Natural killer cell (primary cell): ENCODE results near the gene NELL2. TPM values are rescaled to one million over a fixed set of nuclear protein-coding genes. Genes with fewer than 3 reads are reported as not detected.

Experiments used
- ATAC-seq, 3 donors: fragments of 150-1000 bp in 2 of 3; fragments of 200-7000 bp in 1 of 3; cut with Tn5 transposase; 1 replicate in 1 of 3; 2 replicates in 2 of 3; pipeline ENCODE4 v1.10.0; 2021; ENCODE audit warnings: mild to moderate bottlenecking in 2 of 3, moderate library complexity in 2 of 3
- DNase-seq, 2 donors: peaks; one replicate each; pipeline versions ENCODE4 v3.0.0 to v3.0.0-alpha.2; 2013 to 2021; ENCODE audit warnings: mixed read lengths in 1 of 2
- H3K27ac ChIP-seq: one replicate; pipeline ENCODE4 v1.5.1; 2013; ENCODE audit warnings: mild to moderate bottlenecking, low read length
- H3K27me3 ChIP-seq: one replicate; pipeline ENCODE4 v1.6.1; 2013; ENCODE audit warnings: low read length; ENCODE audit not compliant: control insufficient read depth, insufficient read depth
- H3K36me3 ChIP-seq: one replicate; pipeline ENCODE4 v1.6.1; 2013; ENCODE audit warnings: low read length; ENCODE audit not compliant: control insufficient read depth, insufficient read depth
- H3K4me1 ChIP-seq: one replicate; pipeline ENCODE4 v1.6.1; 2013; ENCODE audit warnings: low read length; ENCODE audit not compliant: control insufficient read depth, insufficient read depth
- H3K4me3 ChIP-seq: one replicate; pipeline ENCODE4 v1.5.1; 2013; ENCODE audit warnings: low read length
- H3K9me3 ChIP-seq: one replicate; pipeline ENCODE4 v1.6.1; 2013; ENCODE audit warnings: low read length; ENCODE audit not compliant: control insufficient read depth, insufficient read depth
- H3K27ac Mint-ChIP-seq, 2 donors: one replicate each; pipeline ENCODE4 v1.8.0; 2022; ENCODE audit warnings: mild to moderate bottlenecking in 2 of 2, mixed read lengths in 2 of 2, moderate library complexity in 1 of 2
- H3K27me3 Mint-ChIP-seq, 2 donors: one replicate each; pipeline ENCODE4 v1.8.0; 2022; ENCODE audit warnings: low read depth in 2 of 2, mixed read lengths in 2 of 2
- H3K36me3 Mint-ChIP-seq: one replicate; pipeline ENCODE4 v1.8.0; 2022; ENCODE audit warnings: mixed read lengths
- H3K4me1 Mint-ChIP-seq, 2 donors: one replicate each; pipeline ENCODE4 v1.8.0; 2022; ENCODE audit warnings: mixed read lengths in 2 of 2
- H3K4me3 Mint-ChIP-seq: one replicate; pipeline ENCODE4 v1.8.0; 2022; ENCODE audit warnings: mild to moderate bottlenecking, moderate library complexity, mixed read lengths
- H3K9me3 Mint-ChIP-seq, 2 donors: one replicate each; pipeline ENCODE4 v1.8.0; 2022; ENCODE audit warnings: mixed read lengths in 2 of 2
- CTCF ChIP-seq: fragments of 200-600 bp; IDR thresholded peaks from one replicate; pipeline ENCODE4 v1.8.0; 2022; ENCODE audit warnings: antibody characterized with exemption
- WGBS: methylation state at CpG from one replicate; pipeline ENCODE4 v1.1.7; 2013; ENCODE audit warnings: missing lambda C conversion rate; ENCODE audit not compliant: insufficient coverage; 5-methylcytosine and 5-hydroxymethylcytosine counted together
- intact Hi-C: fragments of 100-400 bp; cut with micrococcal nuclease; formaldehyde crosslinking; loops from one replicate; pipeline ENCODE4 v1.14.2; 2022
- total RNA-seq, 4 donors: library from RNA; stranded (reverse); fragments of 120-200 nt in 1 of 4; gene quantifications; one replicate each; pipeline versions ENCODE4 v1.2.3 to v1.2.4, GENCODE V29; 2013 to 2022

Gene NELL2
- total RNA-seq, 3 donors from 2014 or later (not counting 1 experiment from before 2014, with no cell fraction given), result 5.8 to 15.3 (median 14.0) TPM

DNA sequence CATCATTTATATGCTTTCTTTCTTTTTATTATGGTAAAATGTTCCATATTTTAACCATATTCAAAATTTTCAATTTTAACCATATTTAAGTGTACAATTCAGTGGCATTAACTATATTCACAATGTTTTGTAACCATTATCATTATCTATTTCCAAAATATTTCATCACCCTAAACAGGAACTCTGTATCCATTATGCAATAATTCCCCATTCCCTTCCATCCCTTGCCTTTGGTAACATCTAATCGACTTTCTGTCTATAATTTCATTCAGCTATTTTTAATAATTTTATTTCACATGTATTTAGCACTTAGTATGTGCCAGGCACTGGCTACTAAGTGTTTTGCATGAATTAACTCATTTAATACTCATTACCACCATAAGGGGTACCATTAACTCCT is 287.5 kb downstream of the NELL2 start:
- peaks cover 7 to 10% of the 10 kb centered on the region in 2 donors for H3K9me3 Mint-ChIP-seq
- H3K4me1 ChIP-seq, result no peaks in the 10 kb centered on the region
- 57% methylated on average over 1 of the region's 1 CpG for WGBS
- H3K4me1 Mint-ChIP-seq, result no peaks in the 10 kb centered on the region
- H3K27me3 Mint-ChIP-seq, result no peaks in the 10 kb centered on the region
- H3K36me3 ChIP-seq, result no peaks in the 10 kb centered on the region
- no peaks in the 10 kb centered on the region for H3K36me3 Mint-ChIP-seq
- intact Hi-C loops, result no loop called here
- no peak overlapping the region for H3K27ac ChIP-seq
- no peak for TF ChIP-seq CTCF
- H3K27me3 ChIP-seq, result no peaks in the 10 kb centered on the region
- H3K4me3 ChIP-seq, result no peak overlapping the region
- no peaks in the 10 kb centered on the region for H3K9me3 ChIP-seq
- DNase-seq (no peak), ATAC-seq (no peak)
- no peak overlapping the region for H3K4me3 Mint-ChIP-seq
- H3K27ac Mint-ChIP-seq, result no peak overlapping the region

- H3K4me3 ChIP-seq, result no peak overlapping the region
- 86% methylated on average over 2 of the region's 2 CpGs for WGBS
- H3K9me3 Mint-ChIP-seq, result peaks cover 0 to 3% of the 10 kb centered on the region in 2 donors
- no peak overlapping the region for H3K27ac ChIP-seq
- no peak for DNase-seq
- no peak overlapping the region for H3K27ac Mint-ChIP-seq
- no peaks in the 10 kb centered on the region for H3K9me3 ChIP-seq
- no peaks in the 10 kb centered on the region for H3K4me1 Mint-ChIP-seq
- no peaks in the 10 kb centered on the region for H3K36me3 Mint-ChIP-seq
- intact Hi-C loops, result no loop called here
- H3K36me3 ChIP-seq, result no peaks in the 10 kb centered on the region
- no peak overlapping the region for H3K4me3 Mint-ChIP-seq
- H3K4me1 ChIP-seq, result no peaks in the 10 kb centered on the region
- no peaks in the 10 kb centered on the region for H3K27me3 ChIP-seq
- no peaks in the 10 kb centered on the region for H3K27me3 Mint-ChIP-seq
- TF ChIP-seq CTCF, result no peak
- no peak for ATAC-seq
Measured at GRCh38 chr12:44584625-44585024, 291.5 kb downstream of the NELL2 start.

DNA sequence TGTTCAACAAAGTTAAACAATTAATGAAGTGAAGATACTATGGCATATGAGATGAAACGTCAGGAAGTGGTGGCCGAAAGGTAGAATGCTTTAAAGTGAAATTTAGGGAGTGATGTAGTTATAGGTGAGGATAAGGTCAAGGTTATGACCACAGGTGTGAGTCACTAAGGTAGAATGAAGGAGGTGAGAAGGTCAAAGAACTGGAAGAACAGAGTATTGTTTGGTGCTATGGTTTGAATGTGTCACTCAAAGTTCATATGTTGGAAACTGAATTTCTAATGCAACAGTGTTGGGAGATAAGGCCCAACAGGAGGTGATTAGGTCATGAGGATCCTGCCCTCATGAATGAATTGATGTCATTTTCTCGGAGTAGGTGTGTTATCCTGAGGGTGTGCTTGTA is 293.6 kb downstream of the NELL2 start:
- no peaks in the 10 kb centered on the region for H3K4me1 ChIP-seq
- 91% methylated on average over 3 of the region's 3 CpGs for WGBS
- no peak for ATAC-seq
- Mint-ChIP-seq H3K4me3 (no peak overlapping the region), H3K27me3 (no peaks in the 10 kb centered on the region), H3K36me3 (no peaks in the 10 kb centered on the region), H3K4me1 (no peaks in the 10 kb centered on the region), H3K9me3 (peaks cover 2 to 3% of the 10 kb centered on the region in 2 donors), H3K27ac (no peak overlapping the region)
- H3K27me3 ChIP-seq, result no peaks in the 10 kb centered on the region
- no peak for TF ChIP-seq CTCF
- no peaks in the 10 kb centered on the region for H3K36me3 ChIP-seq
- no peaks in the 10 kb centered on the region for H3K9me3 ChIP-seq
- no peak overlapping the region for H3K4me3 ChIP-seq
- DNase-seq, result no peak
- intact Hi-C loops, result no loop called here
- no peak overlapping the region for H3K27ac ChIP-seq

DNA sequence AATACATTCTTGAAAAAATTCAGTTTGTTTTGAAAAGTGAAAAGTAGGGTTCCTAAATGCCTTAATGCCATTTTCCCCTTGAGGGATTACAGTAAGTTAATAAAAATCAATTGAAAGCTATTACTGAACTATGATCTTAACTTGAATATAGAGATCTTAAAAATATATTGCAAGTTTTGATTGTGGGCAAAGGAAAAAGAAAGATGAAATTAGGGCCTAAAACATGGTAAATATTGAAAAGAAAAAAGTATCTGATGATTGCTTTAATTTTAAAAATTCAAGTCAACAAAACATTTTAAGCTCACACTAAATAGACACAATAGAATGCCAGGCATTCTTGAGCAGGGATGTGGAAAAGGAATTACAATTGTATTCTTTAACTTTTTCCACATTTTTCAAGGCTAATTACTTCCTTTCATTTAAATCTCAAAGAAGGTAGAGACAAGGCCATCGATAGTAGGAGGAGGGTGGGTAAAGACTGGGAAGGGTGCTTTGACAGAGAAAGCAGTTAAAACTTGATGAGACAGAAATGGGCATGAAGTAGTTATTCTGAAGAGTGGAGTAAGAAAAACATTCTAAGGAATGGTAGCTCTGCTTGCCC is 294.4 kb downstream of the NELL2 start:
- Mint-ChIP-seq H3K9me3 (peaks cover 2 to 3% of the 10 kb centered on the region in 2 donors), H3K4me3 (no peak overlapping the region), H3K27ac (no peak overlapping the region), H3K4me1 (no peaks in the 10 kb centered on the region), H3K27me3 (no peaks in the 10 kb centered on the region), H3K36me3 (no peaks in the 10 kb centered on the region)
- Histone ChIP-seq H3K27me3 (no peaks in the 10 kb centered on the region), H3K4me3 (no peak overlapping the region), H3K27ac (no peak overlapping the region), H3K9me3 (no peaks in the 10 kb centered on the region), H3K36me3 (no peaks in the 10 kb centered on the region), H3K4me1 (no peaks in the 10 kb centered on the region)
- DNase-seq (no peak), ATAC-seq (no peak)
- no peak for TF ChIP-seq CTCF
- intact Hi-C loops, result no loop called here
- 12% methylated on average over 1 of the region's 1 CpG for WGBS
